ENCODE results near the gene GNGT2. TPM values are rescaled to one million over a fixed set of nuclear protein-coding genes. Genes with fewer than 3 reads are reported as not detected.

GNGT2 gene
- total RNA-seq (2014; rRNA removed): not detected in 2 replicates
- polyA plus RNA-seq (2012): 0.77 TPM

GRCh38 chr17:49210158-49211029 is at the start of gene GNGT2, which contains the start of gene ABI3:
Gene GNGT2 (minus strand): TSS chr17:49210574. CDS start chr17:49207422, 3,152 bp downstream.
Gene ABI3 (plus strand): TSS chr17:49210707. CDS start chr17:49210725, 18 bp downstream.
- DNase-seq (ENCODE audit: low read depth): peak; percentile 19

- DNase-seq (ENCODE audit: low read depth): no peak
These were observed 49.3 kb upstream of the GNGT2 start for GRCh38 chr17:49259663-49260010.

- no peak for DNase-seq (ENCODE audit: low read depth)
These were observed 48.0 kb upstream of the GNGT2 start for GRCh38 chr17:49258394-49258793.

- no peak for DNase-seq (ENCODE audit: low read depth)
These were observed 44.8 kb upstream of the GNGT2 start for GRCh38 chr17:49255125-49255524.

- no peak for DNase-seq (ENCODE audit: low read depth)
These were observed 43.7 kb upstream of the GNGT2 start for GRCh38 chr17:49254066-49254465.

- DNase-seq (ENCODE audit: low read depth): peak; percentile 22
These were observed 41.8 kb upstream of the GNGT2 start for GRCh38 chr17:49252148-49252695.

- DNase-seq (ENCODE audit: low read depth): no peak
These were observed 39.6 kb upstream of the GNGT2 start for GRCh38 chr17:49249890-49250522.

- DNase-seq (ENCODE audit: low read depth): peak; percentile 10
These were observed 39.0 kb upstream of the GNGT2 start for GRCh38 chr17:49249292-49249794.

GRCh38 chr17:49247944-49248343 is 37.6 kb upstream of the GNGT2 start:
- no peak for DNase-seq (ENCODE audit: low read depth)

GRCh38 chr17:49244839-49245238 is 34.5 kb upstream of the GNGT2 start:
- DNase-seq (ENCODE audit: low read depth): no peak

GRCh38 chr17:49242813-49243212 is 32.4 kb upstream of the GNGT2 start:
- no peak for DNase-seq (ENCODE audit: low read depth)

- no peak for DNase-seq (ENCODE audit: low read depth)
These were observed 31.5 kb upstream of the GNGT2 start for GRCh38 chr17:49241692-49242397.

- DNase-seq (ENCODE audit: low read depth): no peak
These were observed 30.7 kb upstream of the GNGT2 start for GRCh38 chr17:49241040-49241439.

GRCh38 chr17:49240619-49241018 is 30.2 kb upstream of the GNGT2 start:
- no peak for DNase-seq (ENCODE audit: low read depth)

GRCh38 chr17:49239963-49240362 is 29.6 kb upstream of the GNGT2 start:
- DNase-seq (ENCODE audit: low read depth): no peak

- no peak for DNase-seq (ENCODE audit: low read depth)
These were observed 25.5 kb upstream of the GNGT2 start for GRCh38 chr17:49235896-49236295.

GRCh38 chr17:49234509-49235080 is 24.2 kb upstream of the GNGT2 start:
- DNase-seq (ENCODE audit: low read depth): no peak

- DNase-seq (ENCODE audit: low read depth): no peak
These were observed 21.2 kb upstream of the GNGT2 start for GRCh38 chr17:49231563-49231894.

- DNase-seq (ENCODE audit: low read depth): peak; percentile 69
These were observed 20.5 kb upstream of the GNGT2 start, which contains the start of gene PHOSPHO1 for GRCh38 chr17:49230636-49231562. Gene PHOSPHO1 (minus strand): TSS chr17:49230787. CDS start chr17:49226691, 4,096 bp downstream.
